SK-N-SH (cell line): ENCODE results near the gene KIF21B. TPM values are rescaled to one million over a fixed set of nuclear protein-coding genes. Genes with fewer than 3 reads are reported as not detected.

ENCODE experiments used
- CTCF ChIA-PET: fragments of 300-600, 350-600 bp; formaldehyde crosslinking; extraction: SDS; loops from one replicate; lab custom pipeline; 2021; lab: Yijun Ruan, JAX
- POLR2A ChIA-PET: fragments of 350-600 bp; sonication (Branson Sonifier 250); formaldehyde crosslinking; extraction: SDS; loops from one replicate; lab custom pipeline; 2020; ENCODE audit warnings: antibody characterized with exemption, inconsistent platforms; lab: Yijun Ruan, JAX
- DNase-seq: peaks from one replicate; pipeline ENCODE4 v3.0.0; 2012
- H2AFZ ChIP-seq: fragments of 200-600 bp; sonication (generic); 2 replicates; pipeline ENCODE4 v1.8.1; 2016; ENCODE audit warnings: antibody characterized with exemption, mild to moderate bottlenecking, low read depth
- H3F3A ChIP-seq: fragments of 200-600 bp; sonication (generic); replicated peaks from 2 replicates; pipeline ENCODE3; 2016; ENCODE audit warnings: antibody characterized with exemption, mild to moderate bottlenecking; ENCODE audit not compliant: insufficient read depth
- H3K27ac ChIP-seq, 2 experiments: fragments of 200-500 bp in 1 of 2; fragments of 200-600 bp in 1 of 2; sonication (Bioruptor generic) in 1 of 2; sonication (generic), shearing (Covaris generic) in 1 of 2; 2 replicates each; pipeline versions ENCODE4 v1.5.1 to v1.6.1; 2014 to 2016; ENCODE audit warnings: low read depth in 2 of 2, inconsistent platforms in 1 of 2, low read length in 1 of 2, mild to moderate bottlenecking in 1 of 2, mixed read lengths in 1 of 2
- H3K27me3 ChIP-seq: fragments of 200-600 bp; sonication (generic), shearing (Covaris generic); 2 replicates; pipeline ENCODE4 v1.6.1; 2016; ENCODE audit warnings: mixed run types; ENCODE audit not compliant: insufficient read depth
- H3K36me3 ChIP-seq, 2 experiments: fragments of 200-500 bp in 1 of 2; fragments of 200-600 bp in 1 of 2; sonication (Bioruptor generic) in 1 of 2; sonication (generic) in 1 of 2; replicated peaks in 1 of 2; 2 replicates each; pipeline versions ENCODE3 to v1.5.1; 2014 to 2016; ENCODE audit warnings: low read length in 1 of 2, mild to moderate bottlenecking in 1 of 2; ENCODE audit not compliant: insufficient read depth in 2 of 2, control insufficient read depth in 1 of 2
- H3K4me1 ChIP-seq, 2 experiments: fragments of 200-500 bp in 1 of 2; fragments of 200-600 bp in 1 of 2; sonication (Bioruptor generic) in 1 of 2; sonication (generic), shearing (Covaris generic) in 1 of 2; 2 replicates each; pipeline versions ENCODE4 v1.5.1 to v1.6.1; 2014 to 2016; ENCODE audit warnings: low read depth in 1 of 2, low read length in 1 of 2, mixed run types in 1 of 2; ENCODE audit not compliant: insufficient read depth in 2 of 2, control insufficient read depth in 1 of 2
- H3K4me2 ChIP-seq: fragments of 200-600 bp; sonication (generic), shearing (Covaris generic); 2 replicates; pipeline ENCODE4 v1.6.1; 2017; ENCODE audit warnings: mixed run types
- H3K4me3 ChIP-seq, 2 experiments: fragments of 200-500 bp in 1 of 2; fragments of 200-600 bp in 1 of 2; sonication (Bioruptor generic) in 1 of 2; sonication (generic), shearing (Covaris generic) in 1 of 2; 2 replicates each; pipeline versions ENCODE4 v1.5.1 to v1.8.1; 2014 to 2016; ENCODE audit warnings: low read depth in 2 of 2, inconsistent platforms in 1 of 2, low read length in 1 of 2, mild to moderate bottlenecking in 1 of 2, mixed read lengths in 1 of 2, moderate library complexity in 1 of 2
- H3K79me2 ChIP-seq: fragments of 200-600 bp; sonication (generic); 2 replicates; pipeline ENCODE4 v1.8.1; 2017; ENCODE audit warnings: mild to moderate bottlenecking; ENCODE audit not compliant: insufficient read depth
- H3K9ac ChIP-seq: fragments of 200-600 bp; sonication (generic); 2 replicates; pipeline ENCODE4 v1.6.1; 2017; ENCODE audit warnings: mixed run types
- H3K9me2 ChIP-seq: fragments of 200-600 bp; sonication (generic); 2 replicates; pipeline ENCODE4 v1.6.1; 2017; ENCODE audit warnings: mixed run types
- H3K9me3 ChIP-seq: fragments of 200-600 bp; sonication (generic); 2 replicates; pipeline ENCODE4 v1.6.1; 2017; ENCODE audit warnings: mixed run types, mild to moderate bottlenecking, moderate library complexity
- H4K20me1 ChIP-seq: fragments of 200-600 bp; sonication (generic); 2 replicates; pipeline ENCODE4 v1.6.1; 2017; ENCODE audit warnings: mild to moderate bottlenecking, mixed run types; ENCODE audit not compliant: insufficient read depth
- EZH2phosphoT487 ChIP-seq: fragments of 200-600 bp; sonication (generic); IDR thresholded peaks from 2 replicates; pipeline ENCODE4 v1.6.1; 2017; ENCODE audit warnings: low read depth, mixed run types, mild to moderate bottlenecking, antibody characterized with exemption, moderate library complexity, borderline replicate concordance
- FOSL2 ChIP-seq: IDR thresholded peaks from 2 replicates; pipeline ENCODE4 v1.4.0; 2012; ENCODE audit warnings: low read depth, mild to moderate bottlenecking, moderate library complexity, borderline replicate concordance
- FOXM1 ChIP-seq: IDR thresholded peaks from 2 replicates; pipeline ENCODE4 v1.4.0; 2012; ENCODE audit warnings: low read depth, mild to moderate bottlenecking
- JUND ChIP-seq: IDR thresholded peaks from 2 replicates; pipeline ENCODE4 v1.4.0; 2012
- MEF2A ChIP-seq: IDR thresholded peaks from 2 replicates; pipeline ENCODE4 v1.4.0; 2012; ENCODE audit warnings: low read depth, borderline replicate concordance
- POLR2AphosphoS5 ChIP-seq: IDR thresholded peaks from 2 replicates; pipeline ENCODE4 v1.6.1; 2012; ENCODE audit warnings: low read depth, low read length
- RXRA ChIP-seq: IDR thresholded peaks from 2 replicates; pipeline ENCODE4 v1.4.0; 2012; ENCODE audit warnings: low read depth, mild to moderate bottlenecking, borderline replicate concordance
- SIN3A ChIP-seq: IDR thresholded peaks from 2 replicates; pipeline ENCODE4 v1.6.1; 2012; ENCODE audit warnings: low read depth, mild to moderate bottlenecking, low read length, moderate library complexity, borderline replicate concordance
- SMC3 ChIP-seq: IDR thresholded peaks from 2 replicates; pipeline ENCODE4 v1.6.1; 2012; ENCODE audit warnings: low read depth, low read length, improper control_type of control experiment
- TEAD4 ChIP-seq: IDR thresholded peaks from 2 replicates; pipeline ENCODE4 v1.4.0; 2012; ENCODE audit warnings: mild to moderate bottlenecking, borderline replicate concordance; ENCODE audit not compliant: insufficient read depth
- YY1 ChIP-seq: IDR thresholded peaks from 2 replicates; pipeline ENCODE4 v1.4.0; 2012; ENCODE audit warnings: low read depth, mild to moderate bottlenecking
- WGBS: methylation state at CpG from one replicate; pipeline ENCODE4 v1.1.6; 2017; ENCODE audit warnings: low lambda C conversion rate; 5-methylcytosine and 5-hydroxymethylcytosine counted together
- polyA plus RNA-seq, 3 experiments: library from polyadenylated mRNA; depleted of rRNA; stranded (reverse); fragments of >200 nt; gene quantifications; 2 replicates each; pipeline ENCODE4 v1.2.3, GENCODE V29; 2012
- TF ChIP-seq, protein P1 (sequence below): fragments of 150-350 bp; IDR thresholded peaks from 2 replicates; pipeline ENCODE4 v1.6.1; 2017; ENCODE audit warnings: antibody characterized with exemption, low read length, low read depth, borderline replicate concordance
- TF ChIP-seq, protein P2 (sequence below): fragments of 200-600 bp; sonication (generic); IDR thresholded peaks from 2 replicates; pipeline ENCODE4 v1.6.1; 2017; ENCODE audit warnings: antibody characterized with exemption, mild to moderate bottlenecking, moderate library complexity
- TF ChIP-seq, protein P3 (sequence below): IDR thresholded peaks from 2 replicates; pipeline ENCODE4 v1.4.0; 2012; ENCODE audit warnings: low read depth, borderline replicate concordance
- TF ChIP-seq, protein P4 (sequence below): IDR thresholded peaks from 2 replicates; pipeline ENCODE4 v1.4.0; 2012; ENCODE audit warnings: low read depth
- TF ChIP-seq, protein P5 (sequence below): IDR thresholded peaks from 2 replicates; pipeline ENCODE4; 2012

Gene KIF21B
- polyA plus RNA-seq, 1 of the 3 experiments (the other 2 are of a cell fraction) = 0.26 TPM

DNA sequence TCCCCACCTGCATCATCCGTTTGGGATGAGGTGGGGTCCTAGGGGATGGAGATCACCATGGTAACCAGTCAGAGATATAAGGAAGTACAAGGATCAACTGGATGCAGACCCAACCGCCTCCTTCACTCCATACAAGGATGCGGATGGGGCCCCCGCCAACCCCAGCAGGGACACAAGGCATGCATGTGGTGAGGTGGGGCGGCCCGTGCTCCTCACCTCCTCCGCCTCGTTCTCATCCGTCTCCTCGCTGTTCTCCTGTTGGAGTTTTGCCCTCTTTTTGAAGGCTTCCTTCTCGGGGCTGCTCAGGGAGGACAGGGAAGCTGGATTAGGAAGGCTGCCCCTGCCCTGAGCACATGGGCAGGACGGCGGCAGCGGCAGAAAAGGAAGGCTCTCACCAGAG lies 23.8 kb downstream of the KIF21B start:
- POLR2A ChIA-PET = no interaction called here
- H3F3A ChIP-seq = no peaks in the 10 kb centered on the region

More for the DNA sequence above, 23.8 kb downstream of the KIF21B start:
- CTCF ChIA-PET = interaction anchor here (1.2 to 2.1 kb wide), 4 partner anchors 10 to 109 kb away, joined by 3 to 6 read pairs (median 4); no protein-coding TSS in a partner anchor
- no peak overlapping the region for H2AFZ ChIP-seq
- no peaks in the 10 kb centered on the region for H3K36me3 ChIP-seq
- no peak overlapping the region for H3K27ac ChIP-seq
- H3K9me3 ChIP-seq = no peaks in the 10 kb centered on the region
- 86% methylated on average over 14 of the region's 14 CpGs for WGBS
- H3K9ac ChIP-seq = no peak overlapping the region
- no peak overlapping the region for H3K4me3 ChIP-seq
- no peaks in the 10 kb centered on the region for H3K27me3 ChIP-seq
- H3K4me2 ChIP-seq = no peak overlapping the region
- no peaks in the 10 kb centered on the region for H3K4me1 ChIP-seq
- H3K9me2 ChIP-seq = no peaks in the 10 kb centered on the region
- TF ChIP-seq TEAD4 = no peak
- no peak for TF ChIP-seq RXRA
- no peak for TF ChIP-seq SMC3
- TF ChIP-seq, protein P1, sequence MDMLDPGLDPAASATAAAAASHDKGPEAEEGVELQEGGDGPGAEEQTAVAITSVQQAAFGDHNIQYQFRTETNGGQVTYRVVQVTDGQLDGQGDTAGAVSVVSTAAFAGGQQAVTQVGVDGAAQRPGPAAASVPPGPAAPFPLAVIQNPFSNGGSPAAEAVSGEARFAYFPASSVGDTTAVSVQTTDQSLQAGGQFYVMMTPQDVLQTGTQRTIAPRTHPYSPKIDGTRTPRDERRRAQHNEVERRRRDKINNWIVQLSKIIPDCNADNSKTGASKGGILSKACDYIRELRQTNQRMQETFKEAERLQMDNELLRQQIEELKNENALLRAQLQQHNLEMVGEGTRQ = no peak
- TF ChIP-seq SIN3A = no peak
- TF ChIP-seq YY1 = no peak
- TF ChIP-seq, protein P2, sequence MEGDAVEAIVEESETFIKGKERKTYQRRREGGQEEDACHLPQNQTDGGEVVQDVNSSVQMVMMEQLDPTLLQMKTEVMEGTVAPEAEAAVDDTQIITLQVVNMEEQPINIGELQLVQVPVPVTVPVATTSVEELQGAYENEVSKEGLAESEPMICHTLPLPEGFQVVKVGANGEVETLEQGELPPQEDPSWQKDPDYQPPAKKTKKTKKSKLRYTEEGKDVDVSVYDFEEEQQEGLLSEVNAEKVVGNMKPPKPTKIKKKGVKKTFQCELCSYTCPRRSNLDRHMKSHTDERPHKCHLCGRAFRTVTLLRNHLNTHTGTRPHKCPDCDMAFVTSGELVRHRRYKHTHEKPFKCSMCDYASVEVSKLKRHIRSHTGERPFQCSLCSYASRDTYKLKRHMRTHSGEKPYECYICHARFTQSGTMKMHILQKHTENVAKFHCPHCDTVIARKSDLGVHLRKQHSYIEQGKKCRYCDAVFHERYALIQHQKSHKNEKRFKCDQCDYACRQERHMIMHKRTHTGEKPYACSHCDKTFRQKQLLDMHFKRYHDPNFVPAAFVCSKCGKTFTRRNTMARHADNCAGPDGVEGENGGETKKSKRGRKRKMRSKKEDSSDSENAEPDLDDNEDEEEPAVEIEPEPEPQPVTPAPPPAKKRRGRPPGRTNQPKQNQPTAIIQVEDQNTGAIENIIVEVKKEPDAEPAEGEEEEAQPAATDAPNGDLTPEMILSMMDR = no peak
- TF ChIP-seq JUND = no peak
- no peak for TF ChIP-seq MEF2A
- no peak for TF ChIP-seq EZH2phosphoT487
- TF ChIP-seq, protein P3, sequence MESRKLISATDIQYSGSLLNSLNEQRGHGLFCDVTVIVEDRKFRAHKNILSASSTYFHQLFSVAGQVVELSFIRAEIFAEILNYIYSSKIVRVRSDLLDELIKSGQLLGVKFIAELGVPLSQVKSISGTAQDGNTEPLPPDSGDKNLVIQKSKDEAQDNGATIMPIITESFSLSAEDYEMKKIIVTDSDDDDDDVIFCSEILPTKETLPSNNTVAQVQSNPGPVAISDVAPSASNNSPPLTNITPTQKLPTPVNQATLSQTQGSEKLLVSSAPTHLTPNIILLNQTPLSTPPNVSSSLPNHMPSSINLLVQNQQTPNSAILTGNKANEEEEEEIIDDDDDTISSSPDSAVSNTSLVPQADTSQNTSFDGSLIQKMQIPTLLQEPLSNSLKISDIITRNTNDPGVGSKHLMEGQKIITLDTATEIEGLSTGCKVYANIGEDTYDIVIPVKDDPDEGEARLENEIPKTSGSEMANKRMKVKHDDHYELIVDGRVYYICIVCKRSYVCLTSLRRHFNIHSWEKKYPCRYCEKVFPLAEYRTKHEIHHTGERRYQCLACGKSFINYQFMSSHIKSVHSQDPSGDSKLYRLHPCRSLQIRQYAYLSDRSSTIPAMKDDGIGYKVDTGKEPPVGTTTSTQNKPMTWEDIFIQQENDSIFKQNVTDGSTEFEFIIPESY = no peak
- no peak for TF ChIP-seq FOSL2
- TF ChIP-seq, protein P4, sequence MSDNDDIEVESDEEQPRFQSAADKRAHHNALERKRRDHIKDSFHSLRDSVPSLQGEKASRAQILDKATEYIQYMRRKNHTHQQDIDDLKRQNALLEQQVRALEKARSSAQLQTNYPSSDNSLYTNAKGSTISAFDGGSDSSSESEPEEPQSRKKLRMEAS = no peak
- TF ChIP-seq, protein P5, sequence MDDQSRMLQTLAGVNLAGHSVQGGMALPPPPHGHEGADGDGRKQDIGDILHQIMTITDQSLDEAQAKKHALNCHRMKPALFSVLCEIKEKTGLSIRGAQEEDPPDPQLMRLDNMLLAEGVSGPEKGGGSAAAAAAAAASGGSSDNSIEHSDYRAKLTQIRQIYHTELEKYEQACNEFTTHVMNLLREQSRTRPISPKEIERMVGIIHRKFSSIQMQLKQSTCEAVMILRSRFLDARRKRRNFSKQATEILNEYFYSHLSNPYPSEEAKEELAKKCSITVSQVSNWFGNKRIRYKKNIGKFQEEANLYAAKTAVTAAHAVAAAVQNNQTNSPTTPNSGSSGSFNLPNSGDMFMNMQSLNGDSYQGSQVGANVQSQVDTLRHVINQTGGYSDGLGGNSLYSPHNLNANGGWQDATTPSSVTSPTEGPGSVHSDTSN = no peak
- TF ChIP-seq POLR2AphosphoS5 = no peak
- TF ChIP-seq FOXM1 = no peak
- no peaks in the 10 kb centered on the region for H3K79me2 ChIP-seq
- H4K20me1 ChIP-seq = no peaks in the 10 kb centered on the region
- DNase-seq = no peak
